Fibroblast of pulmonary artery (primary cell): ENCODE measurements around the gene SETMAR.
A peak's percentile ranks its signal among the peaks of the same experiment; 100 is the strongest.
"Not testable (repeated sequence)": the region's sequence is repeated elsewhere in the genome, so short reads cannot be mapped to it uniquely, and the experiment has no call there.

Experiments used
- DNase-seq: peaks from one replicate; pipeline ENCODE4 v3.0.0-alpha.2; 2010; ENCODE audit warnings: low read depth
- H3K4me3 ChIP-seq: replicated peaks from 2 replicates; pipeline ENCODE4 v1.5.1; 2011; ENCODE audit warnings: low read depth, mild to moderate bottlenecking, control low read depth, low read length, moderate library complexity
- CTCF ChIP-seq: IDR thresholded peaks from 2 replicates; pipeline ENCODE4 v1.5.1; 2011; ENCODE audit warnings: mild to moderate bottlenecking, control low read depth, low read length, inconsistent platforms; ENCODE audit errors: missing control alignments

SETMAR gene

DNA sequence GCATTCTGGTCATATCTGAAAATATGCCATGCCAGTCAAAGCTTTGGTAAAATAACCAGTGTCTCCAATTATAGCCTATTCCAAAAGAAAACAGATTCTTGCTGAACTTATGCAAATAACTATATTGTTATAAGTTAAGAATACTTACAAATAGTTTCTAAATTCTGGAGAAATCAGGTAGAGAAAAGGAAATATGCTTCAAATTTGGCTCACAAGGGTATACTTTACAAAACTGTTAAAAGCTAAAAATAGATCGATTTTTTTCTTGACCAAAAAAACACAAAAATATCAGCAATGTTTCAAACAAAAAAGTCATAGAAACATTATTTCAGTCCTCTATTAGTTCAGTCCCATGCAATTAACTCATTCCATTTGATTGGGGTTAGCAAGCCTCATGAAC, 23.7 kb downstream of the SETMAR start:
- DNase-seq: no peak
- H3K4me3 ChIP-seq: no peak overlapping the region
- TF ChIP-seq CTCF: no peak

DNA sequence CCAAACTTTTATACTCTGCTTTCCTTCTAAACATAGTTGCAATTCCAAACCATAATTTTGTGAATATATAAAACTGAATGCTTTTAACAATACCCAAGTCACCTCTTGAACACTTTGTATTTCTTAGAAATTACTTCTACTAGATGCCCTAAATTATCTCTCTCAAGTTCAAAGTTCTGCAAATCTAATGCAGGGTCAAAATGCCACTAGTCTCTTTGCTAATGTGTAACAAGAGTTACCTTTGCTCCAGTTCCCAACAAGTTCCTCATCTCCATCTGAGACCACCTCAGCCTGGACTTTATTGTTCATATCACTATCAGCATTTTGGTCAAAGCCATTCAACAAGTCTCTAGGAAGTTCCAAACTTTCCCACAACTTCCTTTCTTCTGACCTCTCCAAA, 26.6 kb downstream of the SETMAR start:
- H3K4me3 ChIP-seq, DNase-seq: not testable (repeated sequence)

DNA sequence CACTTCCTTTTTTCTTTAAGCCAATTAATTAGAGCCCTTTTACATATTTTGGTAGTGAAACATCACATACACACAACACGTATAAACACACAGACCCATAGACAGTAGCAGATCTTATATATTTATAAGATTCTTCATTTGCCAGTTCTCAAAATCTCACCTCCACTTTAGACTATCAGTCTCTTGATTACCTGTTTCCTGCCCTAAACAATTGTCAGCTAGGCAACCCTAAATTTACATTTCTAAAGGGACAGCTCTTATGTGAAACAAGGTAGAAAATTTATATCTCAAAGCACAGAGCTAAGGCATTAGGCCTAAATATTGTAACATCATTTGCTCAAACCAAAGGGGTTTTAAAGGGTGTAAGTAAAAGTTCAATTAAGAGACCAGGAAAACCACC, 28.9 kb downstream of the SETMAR start:
- TF ChIP-seq CTCF: no peak
- no peak overlapping the region for H3K4me3 ChIP-seq
- DNase-seq: no peak

DNA sequence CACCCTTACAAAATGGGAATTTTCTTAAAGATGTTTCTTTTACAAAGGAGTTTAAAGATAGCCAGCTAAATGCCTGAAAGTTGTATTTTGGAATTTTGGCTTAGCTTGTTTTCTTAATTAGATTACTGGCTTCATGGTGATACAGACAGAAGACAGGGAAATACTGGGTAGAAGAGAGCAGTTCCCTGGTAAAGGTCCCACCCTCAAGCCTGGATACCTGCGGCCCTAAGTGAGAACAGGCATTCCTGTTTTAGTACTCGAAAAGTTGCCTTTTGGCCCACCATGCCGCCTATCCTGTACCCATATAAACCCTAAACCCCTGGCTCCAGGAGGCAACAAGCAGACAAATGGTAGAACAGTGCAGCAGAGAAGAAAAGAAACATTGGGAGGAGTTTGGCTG, 29.4 kb downstream of the SETMAR start:
- no peak for DNase-seq
- H3K4me3 ChIP-seq: no peak overlapping the region
- no peak for TF ChIP-seq CTCF

GRCh38 chr3:4332991-4333390, 29.8 kb downstream of the SETMAR start:
- no peak for TF ChIP-seq CTCF
- DNase-seq: no peak
- no peak overlapping the region for H3K4me3 ChIP-seq

DNA sequence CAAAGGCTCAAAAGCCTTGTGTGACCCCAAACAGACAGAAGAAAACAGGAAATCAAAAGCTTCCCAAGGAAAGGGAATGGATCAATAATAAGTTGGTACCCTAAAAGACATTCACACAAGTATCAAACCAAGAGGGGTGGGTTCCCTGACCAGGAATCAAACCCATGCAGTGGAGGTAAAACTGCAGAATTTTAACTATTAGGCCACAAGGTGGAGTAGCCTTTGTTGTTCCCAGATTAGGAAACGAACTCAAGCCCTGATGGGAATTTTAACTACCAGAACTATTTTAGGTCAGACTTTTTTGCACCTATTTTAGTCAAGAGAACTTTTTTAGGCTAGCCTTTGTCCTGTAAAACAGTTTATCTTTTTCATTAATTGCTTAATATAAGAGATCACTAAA, 31.4 kb downstream of the SETMAR start:
- H3K4me3 ChIP-seq: no peak overlapping the region
- peak; percentile 19 for TF ChIP-seq CTCF
- no peak for DNase-seq

GRCh38 chr3:4335840-4336562, 32.8 kb downstream of the SETMAR start:
- no peak for TF ChIP-seq CTCF
- no peak for DNase-seq
- no peak overlapping the region for H3K4me3 ChIP-seq
